A549 (cell line): ENCODE results near the gene PDE6D.

Experiments used
- MAZ ChIP-seq: fragments of 150-350 bp; IDR thresholded peaks from 2 replicates; pipeline ENCODE4 v1.6.1; 2014; ENCODE audit warnings: antibody characterized with exemption, low read depth, low read length, borderline replicate concordance
- TF ChIP-seq, protein P1 (sequence below): fragments of >200 bp; sonication (Bioruptor Twin); formaldehyde crosslinking; IDR thresholded peaks from 3 replicates; pipeline ENCODE4 v1.5.1; 2016

DNA sequence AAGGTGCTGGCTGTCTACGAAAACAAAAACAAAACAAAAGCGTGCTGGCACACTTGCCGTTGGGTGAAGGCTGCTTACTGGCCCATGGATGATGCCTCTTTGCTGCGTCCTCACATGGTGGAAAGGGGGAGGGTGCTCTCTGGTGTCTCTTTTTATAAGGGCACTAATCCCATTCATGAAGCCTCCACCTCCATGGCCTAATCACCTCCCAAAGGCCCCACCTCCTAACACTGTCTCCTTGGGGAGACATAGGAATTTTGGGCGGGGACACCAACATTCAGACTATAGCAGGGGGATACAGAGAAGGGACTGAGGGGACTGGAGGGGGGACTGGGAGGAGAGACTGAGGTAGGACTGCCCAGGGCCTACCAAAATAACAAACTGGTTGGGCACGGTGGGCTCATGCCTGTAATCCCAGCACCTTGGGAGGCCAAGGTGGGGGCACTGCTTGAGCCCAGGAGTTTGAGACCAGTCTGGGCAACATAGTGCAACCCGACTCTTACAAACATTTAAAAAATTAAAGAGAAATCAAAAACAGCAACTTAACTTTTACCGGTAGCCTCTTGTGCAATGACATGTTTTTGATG, 58.3 kb downstream of the PDE6D start:
- TF ChIP-seq MAZ = no peak
- TF ChIP-seq, protein P1, sequence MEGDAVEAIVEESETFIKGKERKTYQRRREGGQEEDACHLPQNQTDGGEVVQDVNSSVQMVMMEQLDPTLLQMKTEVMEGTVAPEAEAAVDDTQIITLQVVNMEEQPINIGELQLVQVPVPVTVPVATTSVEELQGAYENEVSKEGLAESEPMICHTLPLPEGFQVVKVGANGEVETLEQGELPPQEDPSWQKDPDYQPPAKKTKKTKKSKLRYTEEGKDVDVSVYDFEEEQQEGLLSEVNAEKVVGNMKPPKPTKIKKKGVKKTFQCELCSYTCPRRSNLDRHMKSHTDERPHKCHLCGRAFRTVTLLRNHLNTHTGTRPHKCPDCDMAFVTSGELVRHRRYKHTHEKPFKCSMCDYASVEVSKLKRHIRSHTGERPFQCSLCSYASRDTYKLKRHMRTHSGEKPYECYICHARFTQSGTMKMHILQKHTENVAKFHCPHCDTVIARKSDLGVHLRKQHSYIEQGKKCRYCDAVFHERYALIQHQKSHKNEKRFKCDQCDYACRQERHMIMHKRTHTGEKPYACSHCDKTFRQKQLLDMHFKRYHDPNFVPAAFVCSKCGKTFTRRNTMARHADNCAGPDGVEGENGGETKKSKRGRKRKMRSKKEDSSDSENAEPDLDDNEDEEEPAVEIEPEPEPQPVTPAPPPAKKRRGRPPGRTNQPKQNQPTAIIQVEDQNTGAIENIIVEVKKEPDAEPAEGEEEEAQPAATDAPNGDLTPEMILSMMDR = no peak
